H9 (cell line): ENCODE measurements around the gene MAST4. TPM values are rescaled to one million over a fixed set of nuclear protein-coding genes. Genes with fewer than 3 reads are reported as not detected.

ENCODE experiments used
- DNase-seq: peaks from one replicate; pipeline ENCODE4 v3.0.0-alpha.2; 2017
- H2AFZ ChIP-seq: one replicate; pipeline ENCODE4 v1.6.1; 2013; ENCODE audit warnings: mild to moderate bottlenecking, low read length, control low read depth, moderate library complexity
- H2AK5ac ChIP-seq: 2 replicates; pipeline ENCODE4 v1.6.1; 2013; ENCODE audit warnings: low read length, control low read depth, mixed read lengths; ENCODE audit not compliant: insufficient read length
- H2BK120ac ChIP-seq: one replicate; pipeline ENCODE4 v1.6.1; 2013; ENCODE audit warnings: low read depth, mild to moderate bottlenecking, low read length, control low read depth, inconsistent platforms; ENCODE audit not compliant: poor library complexity, severe bottlenecking
- H2BK12ac ChIP-seq: 2 replicates; pipeline ENCODE4 v1.6.1; 2013; ENCODE audit warnings: low read length, control low read depth, mixed read lengths, low read depth; ENCODE audit not compliant: insufficient read length
- H2BK15ac ChIP-seq: 2 replicates; pipeline ENCODE4 v1.6.1; 2013; ENCODE audit warnings: low read depth, low read length, control low read depth
- H2BK20ac ChIP-seq: one replicate; pipeline ENCODE4 v1.6.1; 2013; ENCODE audit warnings: low read depth, mild to moderate bottlenecking, low read length, control low read depth, inconsistent platforms; ENCODE audit not compliant: poor library complexity, severe bottlenecking
- H2BK5ac ChIP-seq: 2 replicates; pipeline ENCODE4 v1.6.1; 2013; ENCODE audit warnings: low read length, control low read depth, mixed read lengths; ENCODE audit not compliant: insufficient read length
- H3K14ac ChIP-seq: 2 replicates; pipeline ENCODE4 v1.6.1; 2013; ENCODE audit warnings: low read length, control low read depth; ENCODE audit not compliant: insufficient read depth
- H3K18ac ChIP-seq: 2 replicates; pipeline ENCODE4 v1.6.1; 2013; ENCODE audit warnings: low read depth, mild to moderate bottlenecking, mixed read lengths, low read length, control low read depth; ENCODE audit not compliant: insufficient read length
- H3K23ac ChIP-seq: 2 replicates; pipeline ENCODE4 v1.6.1; 2013; ENCODE audit warnings: low read length, control low read depth, mixed read lengths, low read depth; ENCODE audit not compliant: insufficient read length
- H3K23me2 ChIP-seq: 2 replicates; pipeline ENCODE4 v1.6.1; 2013; ENCODE audit warnings: low read depth, mild to moderate bottlenecking, mixed read lengths, low read length, control low read depth; ENCODE audit not compliant: insufficient read length, poor library complexity, severe bottlenecking
- H3K27ac ChIP-seq: 2 replicates; pipeline ENCODE4 v1.5.1; 2013; ENCODE audit warnings: low read length, control low read depth, mixed read lengths, low read depth; ENCODE audit not compliant: insufficient read length
- H3K27me3 ChIP-seq: 2 replicates; pipeline ENCODE4 v1.6.1; 2013; ENCODE audit warnings: low read length, control low read depth, inconsistent platforms; ENCODE audit not compliant: insufficient read depth
- H3K4ac ChIP-seq: 2 replicates; pipeline ENCODE4 v1.6.1; 2013; ENCODE audit warnings: low read depth, mild to moderate bottlenecking, control low read depth, inconsistent platforms, low read length, moderate library complexity
- H3K4me1 ChIP-seq: 2 replicates; pipeline ENCODE4 v1.6.1; 2013; ENCODE audit warnings: low read length, control low read depth, inconsistent platforms; ENCODE audit not compliant: insufficient read depth
- H3K4me2 ChIP-seq: 2 replicates; pipeline ENCODE4 v1.6.1; 2013; ENCODE audit warnings: low read length, control low read depth, mixed read lengths; ENCODE audit not compliant: insufficient read length, insufficient read depth
- H3K56ac ChIP-seq: 2 replicates; pipeline ENCODE4 v1.6.1; 2013; ENCODE audit warnings: low read depth, mild to moderate bottlenecking, mixed read lengths, low read length, control low read depth; ENCODE audit not compliant: insufficient read length
- H3K79me1 ChIP-seq: 2 replicates; pipeline ENCODE4 v1.6.1; 2013; ENCODE audit warnings: low read depth, mild to moderate bottlenecking, moderate library complexity, low read length, control low read depth, inconsistent platforms; ENCODE audit not compliant: insufficient read depth, poor library complexity, severe bottlenecking
- H3K79me2 ChIP-seq: 2 replicates; pipeline ENCODE4 v1.6.1; 2013; ENCODE audit warnings: low read length, control low read depth, inconsistent platforms; ENCODE audit not compliant: insufficient read depth
- H3K9ac ChIP-seq: 2 replicates; pipeline ENCODE4 v1.6.1; 2013; ENCODE audit warnings: low read length, control low read depth, mixed read lengths; ENCODE audit not compliant: insufficient read length; ENCODE audit errors: extremely low read depth
- H3K9me3 ChIP-seq: one replicate; pipeline ENCODE4 v1.6.1; 2013; ENCODE audit warnings: low read depth, low read length, inconsistent platforms; ENCODE audit not compliant: control insufficient read depth
- H3T11ph ChIP-seq: one replicate; pipeline ENCODE4 v1.6.1; 2013; ENCODE audit warnings: mild to moderate bottlenecking, low read length, control low read depth, inconsistent platforms
- H4K20me1 ChIP-seq: one replicate; pipeline ENCODE4 v1.6.1; 2013; ENCODE audit not compliant: control insufficient read depth, insufficient read length, insufficient read depth
- H4K5ac ChIP-seq: 2 replicates; pipeline ENCODE4 v1.6.1; 2013; ENCODE audit warnings: low read depth, mild to moderate bottlenecking, mixed read lengths, low read length, control low read depth; ENCODE audit not compliant: insufficient read length
- H4K8ac ChIP-seq: replicated peaks from 2 replicates; pipeline ENCODE4 v1.6.1; 2013; ENCODE audit warnings: low read length, control low read depth, mixed read lengths, low read depth; ENCODE audit not compliant: insufficient read length
- H4K91ac ChIP-seq: 2 replicates; pipeline ENCODE4 v1.6.1; 2013; ENCODE audit warnings: low read depth, mild to moderate bottlenecking, moderate library complexity, mixed read lengths, low read length, control low read depth; ENCODE audit not compliant: insufficient read length
- H3K27ac Mint-ChIP-seq, 3 experiments: 2 replicates in 2 of 3; 3 replicates in 1 of 3; pipeline ENCODE4 v1.8.0; 2020 to 2021; ENCODE audit warnings: mixed read lengths in 3 of 3, mild to moderate bottlenecking in 1 of 3, moderate library complexity in 1 of 3
- H3K27me3 Mint-ChIP-seq: 2 replicates; pipeline ENCODE4 v1.8.0; 2021; ENCODE audit warnings: low read depth, mild to moderate bottlenecking, moderate library complexity, mixed read lengths
- H3K36me3 Mint-ChIP-seq, 3 experiments: 2 replicates in 2 of 3; 3 replicates in 1 of 3; pipeline ENCODE4 v1.8.0; 2020 to 2021; ENCODE audit warnings: low read depth in 3 of 3, mixed read lengths in 3 of 3; ENCODE audit not compliant: insufficient read depth in 1 of 3
- H3K4me1 Mint-ChIP-seq, 2 experiments: 2 replicates each; pipeline ENCODE4 v1.8.0; 2020; ENCODE audit warnings: mixed read lengths in 2 of 2
- H3K4me3 Mint-ChIP-seq, 2 experiments: 2 replicates in 1 of 2; 3 replicates in 1 of 2; pipeline ENCODE4 v1.8.0; 2020 to 2021; ENCODE audit warnings: mild to moderate bottlenecking in 2 of 2, mixed read lengths in 2 of 2, moderate library complexity in 1 of 2
- H3K9me3 Mint-ChIP-seq, 2 experiments: 2 replicates in 1 of 2; 3 replicates in 1 of 2; pipeline ENCODE4 v1.8.0; 2020; ENCODE audit warnings: mild to moderate bottlenecking in 2 of 2, mixed read lengths in 2 of 2, moderate library complexity in 1 of 2
- WGBS: extraction: QIAGEN DNeasy Blood & Tissue Kit; methylation state at CpG from one replicate; pipeline ENCODE4 v1.1.7; 2013; ENCODE audit warnings: missing lambda C conversion rate, low lambda C conversion rate, mixed read lengths; ENCODE audit not compliant: insufficient read length; ENCODE audit errors: extremely low coverage; 5-methylcytosine and 5-hydroxymethylcytosine counted together
- total RNA-seq: library from RNA; stranded (reverse); gene quantifications from 2 replicates; pipeline ENCODE4 v1.2.1, GENCODE V29; 2021
- TF ChIP-seq, protein P1 (sequence below): fragments of 200-600 bp; sonication (generic); conservative IDR thresholded peaks from 3 replicates; pipeline ENCODE4 v1.8.0; 2021; ENCODE audit warnings: antibody characterized with exemption, mild to moderate bottlenecking

MAST4 gene
- total RNA-seq, 1 experiment from 2014 or later: 3.7 TPM

DNA sequence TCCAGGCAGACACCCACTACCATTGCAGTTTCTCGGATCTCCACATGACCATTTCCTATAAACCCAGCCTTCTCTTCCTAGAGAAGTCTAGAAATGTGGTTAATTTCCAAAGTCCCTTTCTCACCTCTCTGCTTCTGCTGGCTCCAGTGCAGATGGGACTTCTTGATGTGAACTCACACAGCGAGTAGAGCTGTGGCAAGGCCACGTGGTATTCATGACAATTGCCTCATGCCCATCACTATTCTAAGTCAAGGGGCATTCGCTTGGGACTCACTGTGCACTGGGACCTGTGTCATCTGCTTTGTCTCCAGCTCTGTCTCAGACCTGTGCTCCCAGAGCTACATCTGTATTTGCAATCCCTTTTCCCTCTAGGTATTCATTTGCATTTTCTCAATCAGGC is 594.2 kb downstream of the MAST4 start:
- Mint-ChIP-seq H3K27ac (peak overlapping the region in 2 of 3 experiments; percentile 11 to 31; a peak in 3 of 7 replicates), H3K9me3 (peaks cover 11 to 16% of the 10 kb centered on the region in 2 experiments), H3K36me3 (peaks cover 5 to 17% (median 7%) of the 10 kb centered on the region in 3 experiments; a peak in 6 of 7 replicates), H3K4me3 (no peak overlapping the region), H3K27me3 (no peaks in the 10 kb centered on the region; the same call in none of the 2 replicates), H3K4me1 (peaks cover 19 to 22% of the 10 kb centered on the region in 2 experiments)
- Histone ChIP-seq H2BK20ac (no peak overlapping the region), H2AFZ (no peak overlapping the region), H2BK12ac (no peak overlapping the region), H3K14ac (no peak overlapping the region), H3K4me2 (no peak overlapping the region), H2AK5ac (no peak overlapping the region), H3K9ac (no peak overlapping the region), H3K27me3 (no peaks in the 10 kb centered on the region), H3K23me2 (no peaks in the 10 kb centered on the region), H3K4ac (no peak overlapping the region), H3K23ac (no peak overlapping the region), H2BK5ac (no peak overlapping the region), H3K56ac (no peak overlapping the region), H3K4me1 (peaks cover 7% of the 10 kb centered on the region; the same call in 1 of the 2 replicates), H2BK120ac (no peak overlapping the region), H4K20me1 (no peaks in the 10 kb centered on the region), H2BK15ac (no peak overlapping the region), H3K9me3 (no peaks in the 10 kb centered on the region), H3K18ac (no peak overlapping the region), H4K8ac (no peak overlapping the region), H3T11ph (no peak overlapping the region), H3K79me2 (no peaks in the 10 kb centered on the region), H4K91ac (no peak overlapping the region), H4K5ac (no peak overlapping the region), H3K79me1 (no peaks in the 10 kb centered on the region), H3K27ac (no peak overlapping the region)
- DNase-seq: no peak
- TF ChIP-seq, protein P1, sequence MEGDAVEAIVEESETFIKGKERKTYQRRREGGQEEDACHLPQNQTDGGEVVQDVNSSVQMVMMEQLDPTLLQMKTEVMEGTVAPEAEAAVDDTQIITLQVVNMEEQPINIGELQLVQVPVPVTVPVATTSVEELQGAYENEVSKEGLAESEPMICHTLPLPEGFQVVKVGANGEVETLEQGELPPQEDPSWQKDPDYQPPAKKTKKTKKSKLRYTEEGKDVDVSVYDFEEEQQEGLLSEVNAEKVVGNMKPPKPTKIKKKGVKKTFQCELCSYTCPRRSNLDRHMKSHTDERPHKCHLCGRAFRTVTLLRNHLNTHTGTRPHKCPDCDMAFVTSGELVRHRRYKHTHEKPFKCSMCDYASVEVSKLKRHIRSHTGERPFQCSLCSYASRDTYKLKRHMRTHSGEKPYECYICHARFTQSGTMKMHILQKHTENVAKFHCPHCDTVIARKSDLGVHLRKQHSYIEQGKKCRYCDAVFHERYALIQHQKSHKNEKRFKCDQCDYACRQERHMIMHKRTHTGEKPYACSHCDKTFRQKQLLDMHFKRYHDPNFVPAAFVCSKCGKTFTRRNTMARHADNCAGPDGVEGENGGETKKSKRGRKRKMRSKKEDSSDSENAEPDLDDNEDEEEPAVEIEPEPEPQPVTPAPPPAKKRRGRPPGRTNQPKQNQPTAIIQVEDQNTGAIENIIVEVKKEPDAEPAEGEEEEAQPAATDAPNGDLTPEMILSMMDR: no peak
- WGBS: no CpG with 5 or more reads among the region's 4 CpGs
